ENCODE results near the gene MYCBP. TPM values are rescaled to one million over a fixed set of nuclear protein-coding genes. Genes with fewer than 3 reads are reported as not detected.
A peak's percentile ranks its signal among the peaks of the same experiment; 100 is the strongest.

Gene MYCBP
- total and polyA plus RNA-seq, 8 donors, result 6.1 to 16.1 (median 9.6) TPM

GRCh38 chr1:38826262-38826661 is 46.9 kb downstream of the MYCBP start:
- TF ChIP-seq, protein P1, sequence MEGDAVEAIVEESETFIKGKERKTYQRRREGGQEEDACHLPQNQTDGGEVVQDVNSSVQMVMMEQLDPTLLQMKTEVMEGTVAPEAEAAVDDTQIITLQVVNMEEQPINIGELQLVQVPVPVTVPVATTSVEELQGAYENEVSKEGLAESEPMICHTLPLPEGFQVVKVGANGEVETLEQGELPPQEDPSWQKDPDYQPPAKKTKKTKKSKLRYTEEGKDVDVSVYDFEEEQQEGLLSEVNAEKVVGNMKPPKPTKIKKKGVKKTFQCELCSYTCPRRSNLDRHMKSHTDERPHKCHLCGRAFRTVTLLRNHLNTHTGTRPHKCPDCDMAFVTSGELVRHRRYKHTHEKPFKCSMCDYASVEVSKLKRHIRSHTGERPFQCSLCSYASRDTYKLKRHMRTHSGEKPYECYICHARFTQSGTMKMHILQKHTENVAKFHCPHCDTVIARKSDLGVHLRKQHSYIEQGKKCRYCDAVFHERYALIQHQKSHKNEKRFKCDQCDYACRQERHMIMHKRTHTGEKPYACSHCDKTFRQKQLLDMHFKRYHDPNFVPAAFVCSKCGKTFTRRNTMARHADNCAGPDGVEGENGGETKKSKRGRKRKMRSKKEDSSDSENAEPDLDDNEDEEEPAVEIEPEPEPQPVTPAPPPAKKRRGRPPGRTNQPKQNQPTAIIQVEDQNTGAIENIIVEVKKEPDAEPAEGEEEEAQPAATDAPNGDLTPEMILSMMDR (IDR thresholded peaks at IDR 0.05), result no peak
- no peak overlapping the region for H3K27ac ChIP-seq
- FAIRE-seq, result no peak
- ATAC-seq, result no peak
- 27 to 28% methylated on average over 3 of the region's 3 CpGs for WGBS, 2 donors
- intact Hi-C loops (cut with DNase I), result loop anchor here in 1 of 3 donors (10.0 kb wide), 1 partner anchor 791 kb away; no protein-coding TSS in a partner anchor
- no peaks in the 10 kb centered on the region for H3K36me3 ChIP-seq
- H3K9me3 ChIP-seq, result no peaks in the 10 kb centered on the region
- no peak overlapping the region for H3K4me3 ChIP-seq
- peaks cover 0 to 7% (median 3%) of the 10 kb centered on the region in 4 donors for H3K27me3 ChIP-seq
- no peak for DNase-seq
- no peaks in the 10 kb centered on the region for H3K4me1 ChIP-seq

DNA sequence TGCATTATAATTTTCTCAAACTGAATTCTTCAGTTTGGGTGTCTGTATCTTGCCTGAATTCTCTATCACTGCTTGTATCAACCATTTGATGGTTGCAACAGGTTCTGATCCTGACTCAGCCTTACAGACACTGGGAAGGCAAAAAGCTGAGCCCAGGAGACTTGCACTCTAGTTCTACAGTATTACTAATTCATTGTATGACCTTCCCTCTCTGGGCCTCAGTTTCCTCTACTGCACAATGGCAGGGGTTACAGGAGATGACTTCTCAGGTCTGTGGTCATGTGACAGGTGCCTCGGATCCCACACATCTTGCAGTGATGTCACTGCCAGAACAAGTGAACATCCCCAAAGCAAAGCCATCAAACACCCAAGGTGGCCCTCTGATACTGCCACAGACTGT is 52.3 kb downstream of the MYCBP start:
- Histone ChIP-seq H3K4me3 (no peak overlapping the region), H3K27me3 (peaks cover 0 to 22% (median 4%) of the 10 kb centered on the region in 4 donors), H3K27ac (no peak overlapping the region), H3K36me3 (no peaks in the 10 kb centered on the region), H3K9me3 (no peaks in the 10 kb centered on the region), H3K4me1 (peaks cover 0 to 7% (median 7%) of the 10 kb centered on the region in 3 donors)
- FAIRE-seq, result no peak
- intact Hi-C loops (cut with DNase I), result loop anchor here in 1 of 3 donors (10.0 kb wide), 1 partner anchor 786 kb away; no protein-coding TSS in a partner anchor
- 28 to 46% methylated on average over 1 of the region's 1 CpG for WGBS, 2 donors
- ATAC-seq, result no peak
- TF ChIP-seq, protein P1 (IDR thresholded peaks at IDR 0.05), result no peak
- no peak for DNase-seq

DNA sequence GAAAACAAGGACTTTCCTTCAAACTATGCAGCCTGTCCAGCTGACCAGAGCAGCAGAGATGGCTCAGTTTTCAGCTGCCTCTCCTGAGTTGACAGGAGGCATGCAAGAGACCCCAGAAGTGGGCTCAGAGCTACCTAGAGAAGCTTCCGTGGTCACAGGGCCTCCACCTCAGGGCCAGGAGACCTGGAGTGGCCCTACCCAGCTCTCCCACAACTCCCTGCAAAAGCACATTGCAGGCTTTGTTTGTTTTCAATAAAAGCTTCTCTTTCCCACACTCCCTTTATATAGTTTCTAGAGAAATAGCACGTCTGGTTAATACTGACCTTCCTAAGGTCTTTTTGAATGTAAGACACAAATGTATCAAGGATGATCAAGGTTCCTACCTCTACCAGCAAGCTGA is 53.6 kb downstream of the MYCBP start:
- Histone ChIP-seq H3K27me3 (peaks cover 0 to 21% (median 4%) of the 10 kb centered on the region in 4 donors), H3K4me3 (no peak overlapping the region), H3K36me3 (no peaks in the 10 kb centered on the region), H3K27ac (no peak overlapping the region), H3K9me3 (no peaks in the 10 kb centered on the region), H3K4me1 (peaks cover 0 to 7% (median 7%) of the 10 kb centered on the region in 3 donors)
- 60 to 75% methylated on average over 2 of the region's 2 CpGs for WGBS, 2 donors
- DNase-seq (no peak), ATAC-seq (no peak), FAIRE-seq (no peak)
- TF ChIP-seq, protein P1 (IDR thresholded peaks at IDR 0.05), result no peak
- intact Hi-C loops (cut with DNase I), result no loop called here

DNA sequence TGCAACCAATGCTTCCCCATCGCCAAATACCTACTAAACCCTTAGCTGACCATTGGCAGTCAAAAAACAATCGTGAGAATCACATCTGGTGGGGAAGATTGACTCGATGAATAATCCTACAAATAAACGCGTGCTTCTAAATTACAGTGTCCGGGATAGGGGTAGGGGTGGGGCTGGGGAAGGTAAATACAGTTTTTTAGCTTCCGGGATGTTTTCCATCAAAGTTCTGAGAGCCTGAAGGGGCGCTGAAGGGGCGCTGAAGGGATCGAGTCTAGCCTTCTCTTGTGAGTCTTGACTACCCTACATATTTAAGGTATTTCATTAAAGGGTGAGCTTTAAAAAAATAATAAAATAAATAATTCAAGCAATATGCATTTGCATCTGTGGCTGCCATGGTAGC is 54.1 kb downstream of the MYCBP start:
- intact Hi-C loops (cut with DNase I), result no loop called here
- H3K9me3 ChIP-seq, result no peaks in the 10 kb centered on the region
- 27 to 28% methylated on average over 10 of the region's 10 CpGs for WGBS, 2 donors
- peaks cover 0 to 7% (median 7%) of the 10 kb centered on the region in 3 donors for H3K4me1 ChIP-seq
- no peak overlapping the region for H3K27ac ChIP-seq
- peaks cover 0 to 21% (median 4%) of the 10 kb centered on the region in 4 donors for H3K27me3 ChIP-seq
- FAIRE-seq, result no peak
- H3K36me3 ChIP-seq, result no peaks in the 10 kb centered on the region
- H3K4me3 ChIP-seq, result no peak overlapping the region
- TF ChIP-seq, protein P1 (IDR thresholded peaks at IDR 0.05), result no peak
- no peak for ATAC-seq
- DNase-seq, result no peak

GRCh38 chr1:38818175-38818976 is 54.8 kb downstream of the MYCBP start:
- Histone ChIP-seq H3K9me3 (no peaks in the 10 kb centered on the region), H3K36me3 (no peaks in the 10 kb centered on the region), H3K4me3 (peak overlapping the region in 2 of 4 donors; percentile 11 to 29), H3K27ac (no peak overlapping the region), H3K4me1 (peaks cover 0 to 7% (median 7%) of the 10 kb centered on the region in 3 donors), H3K27me3 (peaks cover 0 to 21% (median 4%) of the 10 kb centered on the region in 4 donors)
- DNase-seq (peak in 3 of 6 donors; percentile 25 to 83 (median 62)), ATAC-seq (peak; percentile 46 to 83 (median 77)), FAIRE-seq (no peak)
- WGBS, 2 donors, result 1 to 2% methylated on average over 46 to 70 of the region's 70 CpGs
- intact Hi-C loops (cut with DNase I), result no loop called here
- TF ChIP-seq, protein P1 (IDR thresholded peaks at IDR 0.05), result peak; percentile 56 to 76 (median 68)
